GM23338 (cell line): ENCODE measurements around the gene OOSP4B. TPM values are rescaled to one million over a fixed set of nuclear protein-coding genes. Genes with fewer than 3 reads are reported as not detected.

Source experiments
- ATAC-seq: fragments of 200-7000 bp; cut with Tn5 transposase; 3 replicates; pipeline ENCODE4 v1.9.1; 2020
- DNase-seq: peaks from one replicate; pipeline ENCODE4 v3.0.0-alpha.2; 2015; ENCODE audit warnings: low spot score
- H2AFZ ChIP-seq: fragments of 200-600 bp; sonication (generic); 2 replicates; pipeline ENCODE4 v1.8.0; 2016; ENCODE audit warnings: antibody characterized with exemption, mild to moderate bottlenecking, moderate library complexity
- H3F3A ChIP-seq: fragments of 200-600 bp; sonication (generic); replicated peaks from 2 replicates; pipeline ENCODE4 v1.8.0; 2017; ENCODE audit warnings: antibody characterized with exemption, mixed run types, low read depth
- H3K27ac ChIP-seq: fragments of 200-600 bp; sonication (generic); 2 replicates; pipeline ENCODE4 v1.6.1; 2016; ENCODE audit warnings: low read depth
- H3K27me3 ChIP-seq: fragments of 200-600 bp; sonication (generic); 2 replicates; pipeline ENCODE4 v1.8.0; 2016; ENCODE audit warnings: mild to moderate bottlenecking, mixed run types, moderate library complexity; ENCODE audit not compliant: insufficient read depth
- H3K36me3 ChIP-seq: fragments of 200-600 bp; sonication (generic); 2 replicates; pipeline ENCODE4 v1.8.0; 2016; ENCODE audit warnings: mild to moderate bottlenecking; ENCODE audit not compliant: insufficient read depth
- H3K4me1 ChIP-seq: fragments of 200-600 bp; sonication (generic); 2 replicates; pipeline ENCODE4 v1.8.0; 2016; ENCODE audit warnings: mild to moderate bottlenecking, moderate library complexity; ENCODE audit not compliant: insufficient read depth
- H3K4me2 ChIP-seq: fragments of 200-600 bp; sonication (generic); 2 replicates; pipeline ENCODE4 v1.7.1; 2017; ENCODE audit warnings: mixed run types
- H3K4me3 ChIP-seq: fragments of 200-600 bp; sonication (generic); 2 replicates; pipeline ENCODE4 v1.6.1; 2016; ENCODE audit warnings: mixed run types
- H3K79me2 ChIP-seq: fragments of 200-600 bp; sonication (generic); replicated peaks from 2 replicates; pipeline ENCODE4 v1.8.0; 2017; ENCODE audit warnings: mild to moderate bottlenecking; ENCODE audit not compliant: insufficient read depth
- H3K9me2 ChIP-seq: fragments of 200-600 bp; sonication (generic); 2 replicates; pipeline ENCODE4 v1.8.0; 2017; ENCODE audit not compliant: insufficient read depth
- H4K20me1 ChIP-seq: fragments of 200-600 bp; sonication (generic); replicated peaks from 2 replicates; pipeline ENCODE4 v1.8.0; 2017; ENCODE audit warnings: mild to moderate bottlenecking; ENCODE audit not compliant: insufficient read depth
- H3K27ac Mint-ChIP-seq: 2 replicates; pipeline ENCODE4 v1.8.0; 2020; ENCODE audit warnings: inconsistent platforms, mild to moderate bottlenecking, moderate library complexity, mixed read lengths
- H3K27me3 Mint-ChIP-seq: 3 replicates; pipeline ENCODE4 v1.8.0; 2022; ENCODE audit warnings: low read depth, mild to moderate bottlenecking, moderate library complexity, mixed read lengths, inconsistent platforms; ENCODE audit not compliant: insufficient read depth, poor library complexity
- H3K36me3 Mint-ChIP-seq: 3 replicates; pipeline ENCODE4 v1.8.0; 2021; ENCODE audit warnings: low read depth, mild to moderate bottlenecking, inconsistent platforms, moderate library complexity, mixed read lengths
- H3K4me1 Mint-ChIP-seq: 3 replicates; pipeline ENCODE4 v1.8.0; 2020; ENCODE audit warnings: mild to moderate bottlenecking, inconsistent platforms, mixed read lengths
- H3K4me3 Mint-ChIP-seq: 3 replicates; pipeline ENCODE4 v1.8.0; 2021; ENCODE audit warnings: moderate library complexity, mild to moderate bottlenecking, inconsistent platforms, mixed read lengths
- H3K9me3 Mint-ChIP-seq: 3 replicates; pipeline ENCODE4 v1.8.0; 2020; ENCODE audit warnings: moderate library complexity, mild to moderate bottlenecking, inconsistent platforms, mixed read lengths
- JUNB ChIP-seq: IDR thresholded peaks from one replicate; pipeline ENCODE4 v1.6.1; 2016; ENCODE audit warnings: antibody characterized with exemption; ENCODE audit not compliant: unreplicated experiment
- REST ChIP-seq: IDR thresholded peaks from one replicate; pipeline ENCODE4 v1.6.1; 2018; ENCODE audit warnings: antibody characterized with exemption; ENCODE audit not compliant: unreplicated experiment
- STAT1 ChIP-seq: IDR thresholded peaks from one replicate; pipeline ENCODE4 v1.6.1; 2016; ENCODE audit warnings: antibody characterized with exemption; ENCODE audit not compliant: unreplicated experiment
- ZNF114 ChIP-seq: fragments of 250-450 bp; sonication (Bioruptor Pico); IDR thresholded peaks from 2 replicates; pipeline ENCODE4 v1.5.0; 2020; ENCODE audit warnings: mild to moderate bottlenecking, moderate library complexity
- ZNF331 ChIP-seq: fragments of 250-450 bp; sonication (Bioruptor Pico); IDR thresholded peaks from 2 replicates; pipeline ENCODE4 v1.5.0; 2020; ENCODE audit warnings: low read depth, mild to moderate bottlenecking, moderate library complexity
- ZNF462 ChIP-seq: fragments of 250-450 bp; sonication (Bioruptor Pico); IDR thresholded peaks from 2 replicates; pipeline ENCODE4 v1.5.0; 2020; ENCODE audit warnings: mild to moderate bottlenecking, moderate library complexity
- polyA plus RNA-seq: library from polyadenylated mRNA; unstranded; fragments of >200 nt; fragmentation: Nextera tagmentation; extraction: Ambion mirVana; gene quantifications from 2 replicates; pipeline ENCODE4 v1.2.1, GENCODE V29; 2016
- total RNA-seq: library from RNA; depleted of rRNA; stranded (reverse); fragments of >200 nt; shearing (Covaris generic); gene quantifications from 2 replicates; pipeline ENCODE4 v1.2.3, GENCODE V29; 2014

The OOSP4B gene
- total and polyA plus RNA-seq, 2 experiments from 2014 or later = not detected

- TF ChIP-seq ZNF462 (CRISPR knock-in tag) = no peak
- no peak for TF ChIP-seq REST
- TF ChIP-seq STAT1 = no peak
Measured at GRCh38 chr11:60064111-60064510, 47.1 kb downstream of the OOSP4B start (continued).

GRCh38 chr11:60065801-60066200 lies 48.8 kb downstream of the OOSP4B start:
- Mint-ChIP-seq H3K4me1 (no peaks in the 10 kb centered on the region), H3K36me3 (no peaks in the 10 kb centered on the region), H3K4me3 (no peak overlapping the region), H3K27ac (no peak overlapping the region), H3K27me3 (peaks cover 2% of the 10 kb centered on the region), H3K9me3 (no peaks in the 10 kb centered on the region)
- H3K27me3 ChIP-seq = no peaks in the 10 kb centered on the region
- no peak overlapping the region for H3K4me3 ChIP-seq
- no peaks in the 10 kb centered on the region for H3K36me3 ChIP-seq
- H3K27ac ChIP-seq = no peak overlapping the region
- peaks cover 4% of the 10 kb centered on the region; the same call in 1 of the 2 replicates for H3K9me2 ChIP-seq
- ATAC-seq = no peak
- no peaks in the 10 kb centered on the region for H4K20me1 ChIP-seq
- no peaks in the 10 kb centered on the region for H3F3A ChIP-seq
- no peak overlapping the region for H3K4me2 ChIP-seq
- no peaks in the 10 kb centered on the region for H3K79me2 ChIP-seq
- H2AFZ ChIP-seq = no peak overlapping the region
- no peaks in the 10 kb centered on the region for H3K4me1 ChIP-seq
- DNase-seq = no peak
- TF ChIP-seq JUNB (no peak), ZNF114 (no peak), ZNF462 (CRISPR knock-in tag) (no peak), ZNF331 (CRISPR knock-in tag) (no peak), STAT1 (no peak)
